Neural progenitor cell (in vitro differentiated cells): Measurements from ENCODE around the gene SIT1.

Experiments used
- EZH2phosphoT487 ChIP-seq: fragments of 200-600 bp; sonication (generic); IDR thresholded peaks from 2 replicates; pipeline ENCODE4 v1.6.1; 2017; ENCODE audit warnings: antibody characterized with exemption
- TF ChIP-seq, protein P1 (sequence below): fragments of 200-600 bp; sonication (generic); IDR thresholded peaks from 2 replicates; pipeline ENCODE4 v1.5.1; 2017; ENCODE audit warnings: antibody characterized with exemption, mild to moderate bottlenecking

DNA sequence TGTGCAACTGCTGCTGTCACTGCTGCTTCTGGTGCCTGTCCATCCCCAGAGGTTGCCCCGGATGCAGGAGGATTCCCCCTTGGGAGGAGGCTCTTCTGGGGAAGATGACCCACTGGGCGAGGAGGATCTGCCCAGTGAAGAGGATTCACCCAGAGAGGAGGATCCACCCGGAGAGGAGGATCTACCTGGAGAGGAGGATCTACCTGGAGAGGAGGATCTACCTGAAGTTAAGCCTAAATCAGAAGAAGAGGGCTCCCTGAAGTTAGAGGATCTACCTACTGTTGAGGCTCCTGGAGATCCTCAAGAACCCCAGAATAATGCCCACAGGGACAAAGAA lies 23.3 kb upstream of the SIT1 start:
- TF ChIP-seq, protein P1, sequence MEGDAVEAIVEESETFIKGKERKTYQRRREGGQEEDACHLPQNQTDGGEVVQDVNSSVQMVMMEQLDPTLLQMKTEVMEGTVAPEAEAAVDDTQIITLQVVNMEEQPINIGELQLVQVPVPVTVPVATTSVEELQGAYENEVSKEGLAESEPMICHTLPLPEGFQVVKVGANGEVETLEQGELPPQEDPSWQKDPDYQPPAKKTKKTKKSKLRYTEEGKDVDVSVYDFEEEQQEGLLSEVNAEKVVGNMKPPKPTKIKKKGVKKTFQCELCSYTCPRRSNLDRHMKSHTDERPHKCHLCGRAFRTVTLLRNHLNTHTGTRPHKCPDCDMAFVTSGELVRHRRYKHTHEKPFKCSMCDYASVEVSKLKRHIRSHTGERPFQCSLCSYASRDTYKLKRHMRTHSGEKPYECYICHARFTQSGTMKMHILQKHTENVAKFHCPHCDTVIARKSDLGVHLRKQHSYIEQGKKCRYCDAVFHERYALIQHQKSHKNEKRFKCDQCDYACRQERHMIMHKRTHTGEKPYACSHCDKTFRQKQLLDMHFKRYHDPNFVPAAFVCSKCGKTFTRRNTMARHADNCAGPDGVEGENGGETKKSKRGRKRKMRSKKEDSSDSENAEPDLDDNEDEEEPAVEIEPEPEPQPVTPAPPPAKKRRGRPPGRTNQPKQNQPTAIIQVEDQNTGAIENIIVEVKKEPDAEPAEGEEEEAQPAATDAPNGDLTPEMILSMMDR = no peak
- no peak for TF ChIP-seq EZH2phosphoT487
